Sigmoid colon (tissue), 4 donors: Measurements from ENCODE around the gene BACE2.

Experiments
- EP300 ChIP-seq, 4 donors: sonication (generic); formaldehyde crosslinking; IDR thresholded peaks; one replicate each; pipeline ENCODE4 v1.6.1; 2017; ENCODE audit warnings: antibody characterized with exemption in 4 of 4
- POLR2A ChIP-seq, 2 donors: fragments of 450-650 bp; IDR thresholded peaks; one replicate each; pipeline ENCODE4 v1.6.1; 2016; ENCODE audit warnings: antibody characterized with exemption in 2 of 2, mild to moderate bottlenecking in 2 of 2, moderate library complexity in 2 of 2
- POLR2AphosphoS5 ChIP-seq, 4 donors: sonication (generic); formaldehyde crosslinking; IDR thresholded peaks; one replicate each; pipeline ENCODE4 v1.6.1; 2017; ENCODE audit warnings: antibody characterized with exemption in 4 of 4
- TF ChIP-seq, protein P1 (sequence below), 4 experiments: fragments of 450-650 bp in 3 of 4; fragments of 200-600 bp in 1 of 4; IDR thresholded peaks; one replicate each; pipeline ENCODE4 v1.5.1; 2016 to 2019; ENCODE audit warnings: antibody characterized with exemption in 4 of 4, mild to moderate bottlenecking in 3 of 4, moderate library complexity in 2 of 4

- TF ChIP-seq POLR2A (IDR thresholded peaks at IDR 0.05): no peak
- TF ChIP-seq, protein P1, sequence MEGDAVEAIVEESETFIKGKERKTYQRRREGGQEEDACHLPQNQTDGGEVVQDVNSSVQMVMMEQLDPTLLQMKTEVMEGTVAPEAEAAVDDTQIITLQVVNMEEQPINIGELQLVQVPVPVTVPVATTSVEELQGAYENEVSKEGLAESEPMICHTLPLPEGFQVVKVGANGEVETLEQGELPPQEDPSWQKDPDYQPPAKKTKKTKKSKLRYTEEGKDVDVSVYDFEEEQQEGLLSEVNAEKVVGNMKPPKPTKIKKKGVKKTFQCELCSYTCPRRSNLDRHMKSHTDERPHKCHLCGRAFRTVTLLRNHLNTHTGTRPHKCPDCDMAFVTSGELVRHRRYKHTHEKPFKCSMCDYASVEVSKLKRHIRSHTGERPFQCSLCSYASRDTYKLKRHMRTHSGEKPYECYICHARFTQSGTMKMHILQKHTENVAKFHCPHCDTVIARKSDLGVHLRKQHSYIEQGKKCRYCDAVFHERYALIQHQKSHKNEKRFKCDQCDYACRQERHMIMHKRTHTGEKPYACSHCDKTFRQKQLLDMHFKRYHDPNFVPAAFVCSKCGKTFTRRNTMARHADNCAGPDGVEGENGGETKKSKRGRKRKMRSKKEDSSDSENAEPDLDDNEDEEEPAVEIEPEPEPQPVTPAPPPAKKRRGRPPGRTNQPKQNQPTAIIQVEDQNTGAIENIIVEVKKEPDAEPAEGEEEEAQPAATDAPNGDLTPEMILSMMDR (IDR thresholded peaks at IDR 0.05): no peak
- TF ChIP-seq POLR2AphosphoS5 (IDR thresholded peaks at IDR 0.05): no peak
- no peak for TF ChIP-seq EP300 (IDR thresholded peaks at IDR 0.05)
Measured at GRCh38 chr21:41143596-41144325, 24.2 kb upstream of the BACE2 start.
